ENCODE data around the gene ZBTB1. TPM values are rescaled to one million over a fixed set of nuclear protein-coding genes. Genes with fewer than 3 reads are reported as not detected.
"Not testable (repeated sequence)": the region's sequence is repeated elsewhere in the genome, so short reads cannot be mapped to it uniquely, and the experiment has no call there.

The ZBTB1 gene
- polyA plus RNA-seq, 1 donor: 82.1 TPM

GRCh38 chr14:64566651-64567122, 62.1 kb downstream of the ZBTB1 start:
- DNase-seq: no peak

- no peak for DNase-seq
Measured at GRCh38 chr14:64569138-64569631, 64.6 kb downstream of the ZBTB1 start.

- DNase-seq: not testable (repeated sequence)
Measured at GRCh38 chr14:64569646-64570045, 65.1 kb downstream of the ZBTB1 start.

GRCh38 chr14:64572386-64573104, 68.0 kb downstream of the ZBTB1 start:
- DNase-seq: no peak

DNA sequence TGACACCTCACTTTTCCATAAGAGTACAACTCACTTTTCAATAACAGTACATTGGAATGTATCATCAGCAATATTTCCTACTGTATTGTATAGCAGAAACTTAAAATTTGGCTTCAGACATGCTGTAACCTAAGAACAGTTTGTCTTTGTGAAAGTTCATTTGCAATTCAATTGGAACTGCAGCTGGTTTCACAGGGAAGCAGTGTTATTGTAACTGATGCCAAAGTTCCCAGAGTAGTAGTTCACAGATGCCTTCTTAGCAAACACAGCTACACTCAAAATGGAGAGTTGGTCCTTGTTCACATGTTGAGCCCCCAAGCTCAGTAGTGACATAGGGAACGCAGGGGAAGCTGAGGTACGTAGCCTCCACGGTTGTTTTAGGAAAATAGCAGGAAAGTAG, 68.5 kb downstream of the ZBTB1 start:
- DNase-seq: no peak

Other genes starting within 250 kb of the ZBTB1 start
- 2.0 TPM for gene ESR2, start 210.4 kb upstream of the ZBTB1 start, polyA plus RNA-seq (ENCODE audit: insufficient read length)
- gene MTHFD1, start 116.4 kb upstream of the ZBTB1 start, polyA plus RNA-seq (ENCODE audit: insufficient read length): 103 TPM
- 9.3 TPM for gene AKAP5, start 39.3 kb upstream of the ZBTB1 start, polyA plus RNA-seq (ENCODE audit: insufficient read length)
- gene ZBTB25, start 932 bp upstream of the ZBTB1 start, polyA plus RNA-seq (ENCODE audit: insufficient read length): 14.6 TPM
- 13.4 TPM for gene HSPA2, start 36.0 kb downstream of the ZBTB1 start, polyA plus RNA-seq (ENCODE audit: insufficient read length)
- gene PPP1R36, start 45.2 kb downstream of the ZBTB1 start, polyA plus RNA-seq (ENCODE audit: insufficient read length): 1.5 TPM
- 83.8 TPM for gene PLEKHG3, start 199.7 kb downstream of the ZBTB1 start, polyA plus RNA-seq (ENCODE audit: insufficient read length)

All from left kidney (tissue), 2 donors.